ENCODE data around the gene ELOF1.

The ELOF1 gene

DNA sequence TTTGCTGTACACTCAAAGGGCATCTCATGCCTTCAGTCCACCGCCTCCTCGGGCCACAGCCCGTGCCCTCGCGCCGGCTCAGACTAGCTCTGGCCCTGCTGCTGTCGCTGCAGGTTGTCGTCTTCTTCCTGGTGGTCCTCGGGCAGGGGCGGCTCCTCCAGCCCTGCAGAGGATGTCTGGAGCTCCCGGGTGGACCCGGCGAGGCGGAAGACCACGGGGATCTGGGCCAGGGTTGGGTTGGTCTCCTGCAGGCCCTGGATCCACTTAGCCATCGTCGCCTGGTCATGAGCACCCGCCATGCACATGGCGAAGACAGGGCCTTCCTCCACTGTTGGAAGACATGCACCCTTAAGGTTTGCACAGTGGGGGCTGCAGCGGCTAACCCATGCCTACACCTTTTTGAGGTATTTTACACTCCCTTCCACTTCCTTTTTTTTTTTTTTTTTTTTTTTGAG lies 52.9 kb downstream of the ELOF1 start:
- TF ChIP-seq CTCF (IDR thresholded peaks at IDR 0.05) = no peak

- no peak for TF ChIP-seq CTCF (IDR thresholded peaks at IDR 0.05)
Measured at GRCh38 chr19:11505504-11506100, 53.4 kb downstream of the ELOF1 start, which contains the start of gene ZNF653. ZNF653 (minus strand) TSS chr19:11505839; CDS start chr19:11505786, 53 bp downstream.

DNA sequence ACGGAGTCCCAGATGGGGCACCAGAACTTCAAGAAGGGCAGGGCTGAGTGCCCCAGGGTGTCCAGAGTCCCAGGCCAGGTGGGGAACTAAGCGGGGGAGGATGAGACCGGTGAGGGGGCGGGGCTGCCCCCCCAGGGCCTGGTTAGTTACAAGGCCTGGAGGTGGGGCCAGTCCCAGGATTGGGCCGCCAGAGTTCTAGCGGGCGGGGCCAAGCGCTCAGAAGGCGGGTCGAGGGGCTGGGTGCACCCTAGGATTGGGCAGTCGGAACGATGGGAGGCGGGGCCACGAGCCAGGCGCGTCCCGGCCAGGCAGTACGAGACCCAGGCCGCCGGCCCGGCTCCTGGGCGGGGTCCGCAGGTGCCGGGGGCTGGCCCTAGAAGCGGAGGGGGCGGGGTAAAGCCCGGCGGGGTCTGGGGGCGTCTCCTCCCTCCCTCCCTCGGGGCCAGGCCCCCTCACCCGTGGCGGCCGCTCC lies 54.0 kb downstream of the ELOF1 start:
- TF ChIP-seq CTCF (IDR thresholded peaks at IDR 0.05) = no peak

GRCh38 chr19:11504502-11505031 lies 54.5 kb downstream of the ELOF1 start:
- TF ChIP-seq CTCF (IDR thresholded peaks at IDR 0.05) = no peak

Data from LNCAP (cell line).